OCI-LY7 (cell line): ENCODE data around the gene ENG. TPM values are rescaled to one million over a fixed set of nuclear protein-coding genes. Genes with fewer than 3 reads are reported as not detected.

Experiments
- BruUV-seq: library from RNA; stranded (reverse); fragments of 400-500 nt; replicated peaks from 2 replicates; lab custom pipeline; 2021; lab: Mats Ljungman, UMichigan
- CTCF ChIA-PET: fragments of 300-600 bp; sonication (Branson Sonifier 250); formaldehyde crosslinking; loops from one replicate; lab custom pipeline; 2022; ENCODE audit warnings: antibody characterized with exemption; ENCODE audit not compliant: unreplicated experiment; lab: Charles Lee
- POLR2A ChIA-PET: fragments of 300-600 bp; sonication (Branson Sonifier 250); formaldehyde crosslinking; loops from one replicate; lab custom pipeline; 2022; ENCODE audit warnings: antibody characterized with exemption; lab: Charles Lee
- DNase-seq: peaks from one replicate; pipeline ENCODE4 v3.0.0-alpha.2; 2015; ENCODE audit warnings: low spot score
- H2AFZ ChIP-seq: fragments of 200-600 bp; sonication (generic), shearing (Covaris generic); 2 replicates; pipeline ENCODE4 v1.6.1; 2014; ENCODE audit warnings: mild to moderate bottlenecking, antibody characterized with exemption, low read length, moderate library complexity
- H3K27ac ChIP-seq: fragments of 200-600 bp; sonication (generic); 2 replicates; pipeline ENCODE4 v1.5.1; 2014; ENCODE audit warnings: mixed run types, low read depth, mild to moderate bottlenecking, moderate library complexity, low read length, inconsistent platforms; ENCODE audit not compliant: poor library complexity, severe bottlenecking
- H3K36me3 ChIP-seq: fragments of 200-600 bp; sonication (generic); 2 replicates; pipeline ENCODE4 v1.6.1; 2014; ENCODE audit warnings: mild to moderate bottlenecking, antibody characterized with exemption, low read length, moderate library complexity, mixed read lengths; ENCODE audit not compliant: insufficient read depth
- H3K4me1 ChIP-seq: fragments of 200-600 bp; sonication (generic); 2 replicates; pipeline ENCODE4 v1.5.1; 2014; ENCODE audit warnings: mild to moderate bottlenecking, low read length; ENCODE audit not compliant: insufficient read depth, poor library complexity, severe bottlenecking
- H3K4me2 ChIP-seq: fragments of 200-600 bp; sonication (generic); 2 replicates; pipeline ENCODE4 v1.6.1; 2014; ENCODE audit warnings: mild to moderate bottlenecking, low read length
- H3K4me3 ChIP-seq: fragments of 200-600 bp; sonication (generic); 2 replicates; pipeline ENCODE4 v1.5.1; 2014; ENCODE audit warnings: mild to moderate bottlenecking, low read depth, low read length; ENCODE audit not compliant: poor library complexity, severe bottlenecking
- H3K79me2 ChIP-seq: fragments of 200-600 bp; sonication (generic); 2 replicates; pipeline ENCODE4 v1.6.1; 2016; ENCODE audit warnings: low read depth, mild to moderate bottlenecking, low read length, moderate library complexity, mixed read lengths; ENCODE audit not compliant: insufficient read depth
- H3K9me2 ChIP-seq: fragments of 200-600 bp; sonication (generic); 2 replicates; pipeline ENCODE4 v1.6.1; 2016; ENCODE audit warnings: mild to moderate bottlenecking, low read length, mixed read lengths; ENCODE audit not compliant: insufficient read depth
- H3K9me3 ChIP-seq: fragments of 200-600 bp; sonication (generic); 2 replicates; pipeline ENCODE4 v1.6.1; 2014; ENCODE audit warnings: mild to moderate bottlenecking, mixed run types, low read length, mixed read lengths
- H4K20me1 ChIP-seq: fragments of 200-600 bp; sonication (generic); 2 replicates; pipeline ENCODE4 v1.6.1; 2014; ENCODE audit warnings: mild to moderate bottlenecking, antibody characterized with exemption, low read length, moderate library complexity, mixed read lengths; ENCODE audit not compliant: insufficient read depth
- EZH2phosphoT487 ChIP-seq: fragments of 200-600 bp; sonication (generic); IDR thresholded peaks from 2 replicates; pipeline ENCODE4 v1.6.1; 2018; ENCODE audit warnings: low read depth, borderline replicate concordance, mild to moderate bottlenecking, mixed run types, antibody characterized with exemption, low read length, moderate library complexity, mixed read lengths
- intact Hi-C: fragments of 100-400 bp; cut with micrococcal nuclease; formaldehyde crosslinking; loops from one replicate; pipeline ENCODE4 v1.10.0; 2022; ENCODE audit not compliant: unreplicated experiment
- total RNA-seq, 2 experiments: library from RNA; depleted of rRNA in 1 of 2; stranded (reverse); fragments of >200 nt in 1 of 2; shearing (Covaris generic) in 1 of 2; gene quantifications; 2 replicates each; pipeline ENCODE4 v1.2.3, GENCODE V29; 2014 to 2022
- TF ChIP-seq, protein P1 (sequence below): fragments of 200-600 bp; sonication (generic); conservative IDR thresholded peaks from 2 replicates; pipeline ENCODE4 v1.5.1; 2014; ENCODE audit warnings: mild to moderate bottlenecking, antibody characterized with exemption, low read length, moderate library complexity, mixed read lengths

Gene ENG
- total RNA-seq, 2 experiments from 2014 or later = not detected

DNA sequence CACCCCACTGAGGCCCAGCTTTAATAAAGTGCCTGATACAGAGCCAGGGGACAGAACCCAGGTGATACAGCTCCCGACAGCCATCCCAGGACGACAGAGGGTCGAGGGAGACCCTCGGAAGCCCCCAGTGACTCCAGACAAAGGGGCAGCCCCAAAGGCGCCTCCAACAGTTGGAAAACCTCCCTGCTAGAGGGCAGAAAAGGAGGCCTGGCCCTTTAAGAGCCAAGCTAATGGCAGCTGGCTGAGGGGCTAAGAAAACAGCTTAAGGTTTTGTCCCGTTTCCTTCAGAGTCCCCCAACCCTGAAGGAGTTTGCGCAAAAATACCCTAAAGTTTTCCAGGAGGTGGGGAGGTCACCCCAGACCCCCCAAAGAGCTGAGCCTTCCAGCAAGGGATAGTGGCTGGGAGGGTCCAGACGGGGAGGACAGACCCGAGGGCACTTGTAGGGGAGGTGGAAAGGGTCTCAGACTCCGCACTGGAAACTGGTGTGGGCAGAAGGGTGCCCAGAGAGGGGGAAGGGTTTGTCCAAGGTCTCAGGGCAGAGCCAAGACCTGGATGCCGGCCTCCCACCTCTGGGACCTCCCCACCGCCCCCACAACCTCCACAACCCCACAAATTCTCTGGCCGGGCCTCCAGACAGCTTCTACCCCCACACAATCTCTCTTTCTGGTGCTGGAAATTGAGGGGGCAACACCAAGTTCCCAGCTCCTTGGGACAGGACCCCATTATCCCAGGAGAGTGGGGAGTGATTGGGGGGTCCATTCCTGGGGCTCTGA, 31.2 kb upstream of the ENG start:
- ChIA-PET CTCF (no interaction called here), POLR2A (no interaction called here)
- intact Hi-C loops = no loop called here
- DNase-seq = no peak
- Histone ChIP-seq H3K4me1 (peaks cover 16% of the 10 kb centered on the region), H3K36me3 (peaks cover 54% of the 10 kb centered on the region), H3K9me2 (no peaks in the 10 kb centered on the region), H3K4me3 (no peak overlapping the region), H4K20me1 (no peaks in the 10 kb centered on the region), H3K79me2 (no peaks in the 10 kb centered on the region), H3K4me2 (no peak overlapping the region), H3K9me3 (no peaks in the 10 kb centered on the region), H2AFZ (no peak overlapping the region), H3K27ac (no peak overlapping the region)
- BruUV-seq = no TSS peak
- TF ChIP-seq EZH2phosphoT487 = no peak

DNA sequence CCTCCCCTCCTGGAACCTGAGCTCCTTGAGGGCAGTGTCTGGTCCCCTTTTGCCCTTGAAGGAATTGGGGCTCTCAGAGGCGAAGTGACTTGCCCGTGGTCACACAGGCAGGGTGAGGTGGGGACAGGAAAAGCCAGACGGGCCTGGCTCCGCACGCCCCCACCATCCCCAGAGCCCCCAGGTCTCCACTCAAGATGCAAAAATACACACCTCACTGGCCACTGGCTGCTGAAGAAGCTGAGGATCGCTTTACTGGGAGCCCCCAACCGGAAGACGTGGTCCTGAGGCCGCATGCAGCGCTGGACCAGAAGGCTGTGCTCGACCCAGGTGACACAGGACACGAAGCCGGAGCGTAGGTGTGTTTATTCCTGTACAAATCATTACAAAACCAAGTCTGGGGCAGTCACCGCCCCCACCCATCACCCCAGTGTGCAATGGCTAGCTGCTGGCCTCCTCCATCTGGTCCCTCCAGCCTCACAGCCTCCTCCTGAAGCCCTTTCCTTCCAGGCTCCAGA, 30.6 kb upstream of the ENG start:
- no peak overlapping the region for H3K4me3 ChIP-seq
- intact Hi-C loops = no loop called here
- TF ChIP-seq EZH2phosphoT487 = no peak
- TF ChIP-seq, protein P1, sequence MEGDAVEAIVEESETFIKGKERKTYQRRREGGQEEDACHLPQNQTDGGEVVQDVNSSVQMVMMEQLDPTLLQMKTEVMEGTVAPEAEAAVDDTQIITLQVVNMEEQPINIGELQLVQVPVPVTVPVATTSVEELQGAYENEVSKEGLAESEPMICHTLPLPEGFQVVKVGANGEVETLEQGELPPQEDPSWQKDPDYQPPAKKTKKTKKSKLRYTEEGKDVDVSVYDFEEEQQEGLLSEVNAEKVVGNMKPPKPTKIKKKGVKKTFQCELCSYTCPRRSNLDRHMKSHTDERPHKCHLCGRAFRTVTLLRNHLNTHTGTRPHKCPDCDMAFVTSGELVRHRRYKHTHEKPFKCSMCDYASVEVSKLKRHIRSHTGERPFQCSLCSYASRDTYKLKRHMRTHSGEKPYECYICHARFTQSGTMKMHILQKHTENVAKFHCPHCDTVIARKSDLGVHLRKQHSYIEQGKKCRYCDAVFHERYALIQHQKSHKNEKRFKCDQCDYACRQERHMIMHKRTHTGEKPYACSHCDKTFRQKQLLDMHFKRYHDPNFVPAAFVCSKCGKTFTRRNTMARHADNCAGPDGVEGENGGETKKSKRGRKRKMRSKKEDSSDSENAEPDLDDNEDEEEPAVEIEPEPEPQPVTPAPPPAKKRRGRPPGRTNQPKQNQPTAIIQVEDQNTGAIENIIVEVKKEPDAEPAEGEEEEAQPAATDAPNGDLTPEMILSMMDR = no peak
- H3K9me2 ChIP-seq = no peaks in the 10 kb centered on the region
- peaks cover 47% of the 10 kb centered on the region for H3K36me3 ChIP-seq
- no peak overlapping the region for H3K27ac ChIP-seq
- no TSS peak for BruUV-seq
- CTCF ChIA-PET = interaction anchor here (0.6 kb wide), 1 partner anchor 12 kb away, joined by 9 read pairs; no protein-coding TSS in a partner anchor
- no peak overlapping the region for H2AFZ ChIP-seq
- no peaks in the 10 kb centered on the region for H3K79me2 ChIP-seq
- H4K20me1 ChIP-seq = no peaks in the 10 kb centered on the region
- DNase-seq = no peak
- no peaks in the 10 kb centered on the region for H3K9me3 ChIP-seq
- no peak overlapping the region for H3K4me2 ChIP-seq
- H3K4me1 ChIP-seq = peaks cover 23% of the 10 kb centered on the region
- POLR2A ChIA-PET = no interaction called here

DNA sequence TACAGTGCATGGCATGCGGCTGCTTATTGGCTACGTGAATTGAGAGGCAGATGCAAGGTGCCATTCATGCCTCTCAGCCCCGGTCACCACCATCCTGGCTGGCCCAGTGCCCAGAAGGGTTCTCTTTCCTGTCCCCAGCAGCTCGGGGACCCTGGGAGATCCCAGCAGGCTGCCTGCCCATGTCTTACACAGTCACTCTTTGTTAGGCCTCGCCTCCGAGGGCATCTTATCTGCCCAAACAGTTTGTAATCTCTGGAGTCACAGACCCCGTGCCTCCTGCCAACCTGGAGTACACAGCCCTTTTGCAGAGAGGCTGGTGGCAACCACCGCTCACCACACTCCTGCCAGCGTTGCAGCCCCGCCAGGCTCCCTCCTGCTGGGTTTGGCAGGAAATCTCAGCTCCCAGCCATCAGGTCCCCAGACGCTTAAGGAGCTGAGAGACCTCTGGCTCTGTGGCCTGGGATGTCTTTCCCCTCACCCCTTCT, 30.0 kb upstream of the ENG start:
- no peak overlapping the region for H3K27ac ChIP-seq
- DNase-seq = no peak
- no peaks in the 10 kb centered on the region for H4K20me1 ChIP-seq
- peaks cover 28% of the 10 kb centered on the region for H3K4me1 ChIP-seq
- H2AFZ ChIP-seq = no peak overlapping the region
- TF ChIP-seq, protein P1 = no peak
- no peak for TF ChIP-seq EZH2phosphoT487
- intact Hi-C loops = no loop called here
- ChIA-PET CTCF (interaction anchor here (0.6 kb wide), 1 partner anchor 13 kb away, joined by 9 read pairs; no protein-coding TSS in a partner anchor), POLR2A (interaction anchor here (1.1 kb wide), 1 partner anchor 10 kb away, joined by 3 read pairs; no protein-coding TSS in a partner anchor)
- no peaks in the 10 kb centered on the region for H3K9me3 ChIP-seq
- BruUV-seq = no TSS peak
- H3K9me2 ChIP-seq = no peaks in the 10 kb centered on the region
- H3K79me2 ChIP-seq = no peaks in the 10 kb centered on the region
- H3K4me2 ChIP-seq = no peak overlapping the region
- peaks cover 41% of the 10 kb centered on the region for H3K36me3 ChIP-seq
- no peak overlapping the region for H3K4me3 ChIP-seq
